ENCODE results near the gene ATP6V1F.

ATP6V1F gene

GRCh38 chr7:128876586-128876977 is 13.9 kb downstream of the ATP6V1F start:
- no peak overlapping the region for H3K27ac ChIP-seq
- no peaks in the 10 kb centered on the region for H3K27me3 ChIP-seq (replicated peaks)
- H3K4me3 ChIP-seq (ENCODE audit: low read depth, low read length): no peak overlapping the region
- no peak for DNase-seq
- no peak for TF ChIP-seq CTCF (IDR thresholded peaks at IDR 0.05; ENCODE audit: low read depth, low read length, missing control alignments)
- in situ Hi-C loops (cut with HindIII; ENCODE audit: low pct_ligation_motif_present, low sequenced_read_pairs): no loop called here
- H3K36me3 ChIP-seq (replicated peaks): no peaks in the 10 kb centered on the region

GRCh38 chr7:128876978-128877755 is 14.5 kb downstream of the ATP6V1F start:
- no peak for TF ChIP-seq CTCF (IDR thresholded peaks at IDR 0.05; ENCODE audit: low read depth, low read length, missing control alignments)
- H3K27ac ChIP-seq: no peak overlapping the region
- no peak overlapping the region for H3K4me3 ChIP-seq (ENCODE audit: low read depth, low read length)
- DNase-seq: no peak
- no peaks in the 10 kb centered on the region for H3K36me3 ChIP-seq (replicated peaks)
- H3K27me3 ChIP-seq (replicated peaks): no peaks in the 10 kb centered on the region
- in situ Hi-C loops (cut with HindIII; ENCODE audit: low pct_ligation_motif_present, low sequenced_read_pairs): no loop called here

- DNase-seq: no peak
- no peaks in the 10 kb centered on the region for H3K27me3 ChIP-seq (replicated peaks)
- no peak overlapping the region for H3K27ac ChIP-seq
- in situ Hi-C loops (cut with HindIII; ENCODE audit: low pct_ligation_motif_present, low sequenced_read_pairs): no loop called here
- no peak for TF ChIP-seq CTCF (IDR thresholded peaks at IDR 0.05; ENCODE audit: low read depth, low read length, missing control alignments)
- no peaks in the 10 kb centered on the region for H3K36me3 ChIP-seq (replicated peaks)
- H3K4me3 ChIP-seq (ENCODE audit: low read depth, low read length): no peak overlapping the region
Measured at GRCh38 chr7:128877756-128878120, 15.1 kb downstream of the ATP6V1F start.

- Histone ChIP-seq H3K4me3 (ENCODE audit: low read depth, low read length) (no peak overlapping the region), H3K27ac (no peak overlapping the region), H3K36me3 (replicated peaks) (no peaks in the 10 kb centered on the region), H3K27me3 (replicated peaks) (no peaks in the 10 kb centered on the region)
- in situ Hi-C loops (cut with HindIII; ENCODE audit: low pct_ligation_motif_present, low sequenced_read_pairs): no loop called here
- DNase-seq: no peak
- no peak for TF ChIP-seq CTCF (IDR thresholded peaks at IDR 0.05; ENCODE audit: low read depth, low read length, missing control alignments)
Measured at GRCh38 chr7:128878226-128879105, 15.8 kb downstream of the ATP6V1F start.

- in situ Hi-C loops (cut with HindIII; ENCODE audit: low pct_ligation_motif_present, low sequenced_read_pairs): no loop called here
- no peak for TF ChIP-seq CTCF (IDR thresholded peaks at IDR 0.05; ENCODE audit: low read depth, low read length, missing control alignments)
Measured at GRCh38 chr7:128879461-128879938, 16.8 kb downstream of the ATP6V1F start.

More at GRCh38 chr7:128879461-128879938, 16.8 kb downstream of the ATP6V1F start:
- Histone ChIP-seq H3K4me3 (ENCODE audit: low read depth, low read length) (no peak overlapping the region), H3K27me3 (replicated peaks) (no peaks in the 10 kb centered on the region), H3K36me3 (replicated peaks) (no peaks in the 10 kb centered on the region), H3K27ac (no peak overlapping the region)
- no peak for DNase-seq

All from brain microvascular endothelial cell (primary cell).